HuH-7 (cell line): ENCODE measurements around the gene UBTD2.
"Not testable (repeated sequence)": the region's sequence is repeated elsewhere in the genome, so short reads cannot be mapped to it uniquely, and the experiment has no call there.

Source experiments
- DNase-seq: peaks from one replicate; pipeline ENCODE4 v3.0.0; 2011; ENCODE audit warnings: low spot score

Gene UBTD2

GRCh38 chr5:172283020-172283861, at the start of gene UBTD2:
TSS of gene UBTD2 (minus strand) at chr5:172283764. CDS start at chr5:172283665, 99 bp downstream.
- DNase-seq = peak; percentile 83

- not testable (repeated sequence) for DNase-seq
These were observed 43.3 kb upstream of the UBTD2 start for GRCh38 chr5:172326901-172327300.

GRCh38 chr5:172325452-172325851, 41.9 kb upstream of the UBTD2 start:
- DNase-seq = no peak

GRCh38 chr5:172322028-172322965, 38.7 kb upstream of the UBTD2 start:
- DNase-seq = no peak

- no peak for DNase-seq
These were observed 38.0 kb upstream of the UBTD2 start for GRCh38 chr5:172321593-172321992.

GRCh38 chr5:172319708-172320441, 36.3 kb upstream of the UBTD2 start:
- no peak for DNase-seq

GRCh38 chr5:172315587-172316493, 32.3 kb upstream of the UBTD2 start:
- no peak for DNase-seq

- DNase-seq = no peak
These were observed 30.4 kb upstream of the UBTD2 start for GRCh38 chr5:172313915-172314314.

GRCh38 chr5:172312286-172312685, 28.7 kb upstream of the UBTD2 start:
- DNase-seq = no peak

- DNase-seq = no peak
These were observed 28.0 kb upstream of the UBTD2 start for GRCh38 chr5:172311605-172312004.

GRCh38 chr5:172311026-172311425, 27.5 kb upstream of the UBTD2 start:
- no peak for DNase-seq

GRCh38 chr5:172305380-172305779, 21.8 kb upstream of the UBTD2 start:
- DNase-seq = no peak

- DNase-seq = no peak
These were observed 20.2 kb upstream of the UBTD2 start for GRCh38 chr5:172303572-172304335.

- DNase-seq = no peak
These were observed 19.6 kb upstream of the UBTD2 start for GRCh38 chr5:172303162-172303561.

GRCh38 chr5:172302047-172302710, 18.6 kb upstream of the UBTD2 start:
- DNase-seq = no peak

- no peak for DNase-seq
These were observed 16.4 kb upstream of the UBTD2 start for GRCh38 chr5:172299916-172300439.

GRCh38 chr5:172294831-172295230, 11.3 kb upstream of the UBTD2 start:
- DNase-seq = no peak

GRCh38 chr5:172293745-172294342, 10.3 kb upstream of the UBTD2 start:
- DNase-seq = no peak
